GM23338 (cell line): ENCODE measurements around the gene CRB2. TPM values are rescaled to one million over a fixed set of nuclear protein-coding genes. Genes with fewer than 3 reads are reported as not detected.

Source experiments
- ATAC-seq: fragments of 200-7000 bp; cut with Tn5 transposase; 3 replicates; pipeline ENCODE4 v1.9.1; 2020
- DNase-seq: peaks from one replicate; pipeline ENCODE4 v3.0.0-alpha.2; 2015; ENCODE audit warnings: low spot score
- H2AFZ ChIP-seq: fragments of 200-600 bp; sonication (generic); 2 replicates; pipeline ENCODE4 v1.8.0; 2016; ENCODE audit warnings: antibody characterized with exemption, mild to moderate bottlenecking, moderate library complexity
- H3F3A ChIP-seq: fragments of 200-600 bp; sonication (generic); replicated peaks from 2 replicates; pipeline ENCODE4 v1.8.0; 2017; ENCODE audit warnings: antibody characterized with exemption, mixed run types, low read depth
- H3K27ac ChIP-seq: fragments of 200-600 bp; sonication (generic); 2 replicates; pipeline ENCODE4 v1.6.1; 2016; ENCODE audit warnings: low read depth
- H3K27me3 ChIP-seq: fragments of 200-600 bp; sonication (generic); 2 replicates; pipeline ENCODE4 v1.8.0; 2016; ENCODE audit warnings: mild to moderate bottlenecking, mixed run types, moderate library complexity; ENCODE audit not compliant: insufficient read depth
- H3K36me3 ChIP-seq: fragments of 200-600 bp; sonication (generic); 2 replicates; pipeline ENCODE4 v1.8.0; 2016; ENCODE audit warnings: mild to moderate bottlenecking; ENCODE audit not compliant: insufficient read depth
- H3K4me1 ChIP-seq: fragments of 200-600 bp; sonication (generic); 2 replicates; pipeline ENCODE4 v1.8.0; 2016; ENCODE audit warnings: mild to moderate bottlenecking, moderate library complexity; ENCODE audit not compliant: insufficient read depth
- H3K4me2 ChIP-seq: fragments of 200-600 bp; sonication (generic); 2 replicates; pipeline ENCODE4 v1.7.1; 2017; ENCODE audit warnings: mixed run types
- H3K4me3 ChIP-seq: fragments of 200-600 bp; sonication (generic); 2 replicates; pipeline ENCODE4 v1.6.1; 2016; ENCODE audit warnings: mixed run types
- H3K79me2 ChIP-seq: fragments of 200-600 bp; sonication (generic); replicated peaks from 2 replicates; pipeline ENCODE4 v1.8.0; 2017; ENCODE audit warnings: mild to moderate bottlenecking; ENCODE audit not compliant: insufficient read depth
- H3K9me2 ChIP-seq: fragments of 200-600 bp; sonication (generic); 2 replicates; pipeline ENCODE4 v1.8.0; 2017; ENCODE audit not compliant: insufficient read depth
- H4K20me1 ChIP-seq: fragments of 200-600 bp; sonication (generic); replicated peaks from 2 replicates; pipeline ENCODE4 v1.8.0; 2017; ENCODE audit warnings: mild to moderate bottlenecking; ENCODE audit not compliant: insufficient read depth
- H3K27ac Mint-ChIP-seq: 2 replicates; pipeline ENCODE4 v1.8.0; 2020; ENCODE audit warnings: inconsistent platforms, mild to moderate bottlenecking, moderate library complexity, mixed read lengths
- H3K27me3 Mint-ChIP-seq: 3 replicates; pipeline ENCODE4 v1.8.0; 2022; ENCODE audit warnings: low read depth, mild to moderate bottlenecking, moderate library complexity, mixed read lengths, inconsistent platforms; ENCODE audit not compliant: insufficient read depth, poor library complexity
- H3K36me3 Mint-ChIP-seq: 3 replicates; pipeline ENCODE4 v1.8.0; 2021; ENCODE audit warnings: low read depth, mild to moderate bottlenecking, inconsistent platforms, moderate library complexity, mixed read lengths
- H3K4me1 Mint-ChIP-seq: 3 replicates; pipeline ENCODE4 v1.8.0; 2020; ENCODE audit warnings: mild to moderate bottlenecking, inconsistent platforms, mixed read lengths
- H3K4me3 Mint-ChIP-seq: 3 replicates; pipeline ENCODE4 v1.8.0; 2021; ENCODE audit warnings: moderate library complexity, mild to moderate bottlenecking, inconsistent platforms, mixed read lengths
- H3K9me3 Mint-ChIP-seq: 3 replicates; pipeline ENCODE4 v1.8.0; 2020; ENCODE audit warnings: moderate library complexity, mild to moderate bottlenecking, inconsistent platforms, mixed read lengths
- CREB1 ChIP-seq: fragments of 250-450 bp; sonication (Bioruptor Pico); IDR thresholded peaks from 2 replicates; pipeline ENCODE4 v1.5.0; 2020; ENCODE audit warnings: low read depth, mild to moderate bottlenecking, moderate library complexity
- EZH2 ChIP-seq: fragments of 200-600 bp; sonication (generic); IDR thresholded peaks from one replicate; pipeline ENCODE4 v1.8.0; 2017; ENCODE audit warnings: antibody characterized with exemption, mild to moderate bottlenecking, low read depth; ENCODE audit not compliant: unreplicated experiment
- EZH2phosphoT487 ChIP-seq: fragments of 200-600 bp; sonication (generic); IDR thresholded peaks from one replicate; pipeline ENCODE4 v1.8.1; 2018; ENCODE audit warnings: antibody characterized with exemption; ENCODE audit not compliant: unreplicated experiment
- NANOG ChIP-seq: IDR thresholded peaks from 2 replicates; pipeline ENCODE4 v1.6.1; 2016; ENCODE audit warnings: antibody characterized with exemption, borderline replicate concordance
- POLR2AphosphoS5 ChIP-seq: IDR thresholded peaks from 2 replicates; pipeline ENCODE4 v1.6.1; 2016; ENCODE audit warnings: antibody characterized with exemption, low read depth
- ZNF114 ChIP-seq: fragments of 250-450 bp; sonication (Bioruptor Pico); IDR thresholded peaks from 2 replicates; pipeline ENCODE4 v1.5.0; 2020; ENCODE audit warnings: mild to moderate bottlenecking, moderate library complexity
- ZNF331 ChIP-seq: fragments of 250-450 bp; sonication (Bioruptor Pico); IDR thresholded peaks from 2 replicates; pipeline ENCODE4 v1.5.0; 2020; ENCODE audit warnings: low read depth, mild to moderate bottlenecking, moderate library complexity
- polyA plus RNA-seq: library from polyadenylated mRNA; unstranded; fragments of >200 nt; fragmentation: Nextera tagmentation; extraction: Ambion mirVana; gene quantifications from 2 replicates; pipeline ENCODE4 v1.2.1, GENCODE V29; 2016
- total RNA-seq: library from RNA; depleted of rRNA; stranded (reverse); fragments of >200 nt; shearing (Covaris generic); gene quantifications from 2 replicates; pipeline ENCODE4 v1.2.3, GENCODE V29; 2014
- TF ChIP-seq, protein P1 (sequence below): IDR thresholded peaks from one replicate; pipeline ENCODE4 v1.6.1; 2018; ENCODE audit warnings: antibody characterized with exemption; ENCODE audit not compliant: unreplicated experiment
- TF ChIP-seq, protein P2 (sequence below), 2 experiments: fragments of 200-600 bp in 1 of 2; sonication (generic) in 1 of 2; conservative IDR thresholded peaks; 2 replicates each; pipeline versions ENCODE4 v1.5.1 to v1.6.1; 2016 to 2017; ENCODE audit warnings: antibody characterized with exemption in 2 of 2, low read depth in 2 of 2, mild to moderate bottlenecking in 2 of 2, moderate library complexity in 1 of 2
- TF ChIP-seq, protein P3 (sequence below): IDR thresholded peaks from 2 replicates; pipeline ENCODE4 v1.6.1; 2016; ENCODE audit warnings: antibody characterized with exemption

The CRB2 gene
- total and polyA plus RNA-seq, 2 experiments from 2014 or later = 0.34 to 10.2 TPM

GRCh38 chr9:123411191-123411590, 55.2 kb downstream of the CRB2 start:
- DNase-seq = no peak
- Histone ChIP-seq H2AFZ (no peak overlapping the region), H3K4me2 (no peak overlapping the region), H3K79me2 (no peaks in the 10 kb centered on the region), H3F3A (no peaks in the 10 kb centered on the region), H3K27me3 (no peaks in the 10 kb centered on the region), H3K9me2 (no peaks in the 10 kb centered on the region), H3K36me3 (no peaks in the 10 kb centered on the region), H4K20me1 (0 out of 2 replicates have a peak, but pooled peaks cover 2% of the 10 kb centered on the region), H3K4me1 (peaks cover 16% of the 10 kb centered on the region), H3K4me3 (no peak overlapping the region), H3K27ac (no peak overlapping the region)
- peaks cover 26% of the 10 kb centered on the region for H3K4me1 Mint-ChIP-seq
- no peak for TF ChIP-seq EZH2
- no peak for TF ChIP-seq CREB1
- TF ChIP-seq ZNF114 = no peak
- no peak for TF ChIP-seq NANOG
- TF ChIP-seq ZNF331 (CRISPR knock-in tag) = no peak
- H3K4me3 Mint-ChIP-seq = no peak overlapping the region
- no peaks in the 10 kb centered on the region for H3K9me3 Mint-ChIP-seq
- no peak for ATAC-seq
- no peak overlapping the region for H3K27ac Mint-ChIP-seq
- no peaks in the 10 kb centered on the region for H3K36me3 Mint-ChIP-seq
- peaks cover 12% of the 10 kb centered on the region for H3K27me3 Mint-ChIP-seq

GRCh38 chr9:123411636-123412035, 55.6 kb downstream of the CRB2 start:
- H3K4me1 ChIP-seq = peaks cover 15% of the 10 kb centered on the region
- no peaks in the 10 kb centered on the region for H3K27me3 ChIP-seq
- H3K4me2 ChIP-seq = no peak overlapping the region
- H4K20me1 ChIP-seq = 0 out of 2 replicates have a peak, but pooled peaks cover 2% of the 10 kb centered on the region
- H3K79me2 ChIP-seq = no peaks in the 10 kb centered on the region
- Mint-ChIP-seq H3K9me3 (no peaks in the 10 kb centered on the region), H3K4me1 (peaks cover 21% of the 10 kb centered on the region), H3K4me3 (no peak overlapping the region), H3K36me3 (no peaks in the 10 kb centered on the region), H3K27ac (no peak overlapping the region), H3K27me3 (peaks cover 12% of the 10 kb centered on the region)
- DNase-seq (no peak), ATAC-seq (no peak)
- no peaks in the 10 kb centered on the region for H3K9me2 ChIP-seq
- H3K27ac ChIP-seq = no peak overlapping the region
- H2AFZ ChIP-seq = no peak overlapping the region
- H3K4me3 ChIP-seq = no peak overlapping the region
- no peaks in the 10 kb centered on the region; the same call in 1 of the 2 replicates for H3F3A ChIP-seq
- H3K36me3 ChIP-seq = no peaks in the 10 kb centered on the region
- TF ChIP-seq, protein P1, sequence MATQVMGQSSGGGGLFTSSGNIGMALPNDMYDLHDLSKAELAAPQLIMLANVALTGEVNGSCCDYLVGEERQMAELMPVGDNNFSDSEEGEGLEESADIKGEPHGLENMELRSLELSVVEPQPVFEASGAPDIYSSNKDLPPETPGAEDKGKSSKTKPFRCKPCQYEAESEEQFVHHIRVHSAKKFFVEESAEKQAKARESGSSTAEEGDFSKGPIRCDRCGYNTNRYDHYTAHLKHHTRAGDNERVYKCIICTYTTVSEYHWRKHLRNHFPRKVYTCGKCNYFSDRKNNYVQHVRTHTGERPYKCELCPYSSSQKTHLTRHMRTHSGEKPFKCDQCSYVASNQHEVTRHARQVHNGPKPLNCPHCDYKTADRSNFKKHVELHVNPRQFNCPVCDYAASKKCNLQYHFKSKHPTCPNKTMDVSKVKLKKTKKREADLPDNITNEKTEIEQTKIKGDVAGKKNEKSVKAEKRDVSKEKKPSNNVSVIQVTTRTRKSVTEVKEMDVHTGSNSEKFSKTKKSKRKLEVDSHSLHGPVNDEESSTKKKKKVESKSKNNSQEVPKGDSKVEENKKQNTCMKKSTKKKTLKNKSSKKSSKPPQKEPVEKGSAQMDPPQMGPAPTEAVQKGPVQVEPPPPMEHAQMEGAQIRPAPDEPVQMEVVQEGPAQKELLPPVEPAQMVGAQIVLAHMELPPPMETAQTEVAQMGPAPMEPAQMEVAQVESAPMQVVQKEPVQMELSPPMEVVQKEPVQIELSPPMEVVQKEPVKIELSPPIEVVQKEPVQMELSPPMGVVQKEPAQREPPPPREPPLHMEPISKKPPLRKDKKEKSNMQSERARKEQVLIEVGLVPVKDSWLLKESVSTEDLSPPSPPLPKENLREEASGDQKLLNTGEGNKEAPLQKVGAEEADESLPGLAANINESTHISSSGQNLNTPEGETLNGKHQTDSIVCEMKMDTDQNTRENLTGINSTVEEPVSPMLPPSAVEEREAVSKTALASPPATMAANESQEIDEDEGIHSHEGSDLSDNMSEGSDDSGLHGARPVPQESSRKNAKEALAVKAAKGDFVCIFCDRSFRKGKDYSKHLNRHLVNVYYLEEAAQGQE = no peak
- TF ChIP-seq, protein P2, sequence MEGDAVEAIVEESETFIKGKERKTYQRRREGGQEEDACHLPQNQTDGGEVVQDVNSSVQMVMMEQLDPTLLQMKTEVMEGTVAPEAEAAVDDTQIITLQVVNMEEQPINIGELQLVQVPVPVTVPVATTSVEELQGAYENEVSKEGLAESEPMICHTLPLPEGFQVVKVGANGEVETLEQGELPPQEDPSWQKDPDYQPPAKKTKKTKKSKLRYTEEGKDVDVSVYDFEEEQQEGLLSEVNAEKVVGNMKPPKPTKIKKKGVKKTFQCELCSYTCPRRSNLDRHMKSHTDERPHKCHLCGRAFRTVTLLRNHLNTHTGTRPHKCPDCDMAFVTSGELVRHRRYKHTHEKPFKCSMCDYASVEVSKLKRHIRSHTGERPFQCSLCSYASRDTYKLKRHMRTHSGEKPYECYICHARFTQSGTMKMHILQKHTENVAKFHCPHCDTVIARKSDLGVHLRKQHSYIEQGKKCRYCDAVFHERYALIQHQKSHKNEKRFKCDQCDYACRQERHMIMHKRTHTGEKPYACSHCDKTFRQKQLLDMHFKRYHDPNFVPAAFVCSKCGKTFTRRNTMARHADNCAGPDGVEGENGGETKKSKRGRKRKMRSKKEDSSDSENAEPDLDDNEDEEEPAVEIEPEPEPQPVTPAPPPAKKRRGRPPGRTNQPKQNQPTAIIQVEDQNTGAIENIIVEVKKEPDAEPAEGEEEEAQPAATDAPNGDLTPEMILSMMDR (conservative IDR thresholded peaks at IDR 0.05; ENCODE audit: low read depth in 2 of 2) = no peak
- TF ChIP-seq, protein P3, sequence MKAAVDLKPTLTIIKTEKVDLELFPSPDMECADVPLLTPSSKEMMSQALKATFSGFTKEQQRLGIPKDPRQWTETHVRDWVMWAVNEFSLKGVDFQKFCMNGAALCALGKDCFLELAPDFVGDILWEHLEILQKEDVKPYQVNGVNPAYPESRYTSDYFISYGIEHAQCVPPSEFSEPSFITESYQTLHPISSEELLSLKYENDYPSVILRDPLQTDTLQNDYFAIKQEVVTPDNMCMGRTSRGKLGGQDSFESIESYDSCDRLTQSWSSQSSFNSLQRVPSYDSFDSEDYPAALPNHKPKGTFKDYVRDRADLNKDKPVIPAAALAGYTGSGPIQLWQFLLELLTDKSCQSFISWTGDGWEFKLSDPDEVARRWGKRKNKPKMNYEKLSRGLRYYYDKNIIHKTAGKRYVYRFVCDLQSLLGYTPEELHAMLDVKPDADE = no peak
- TF ChIP-seq POLR2AphosphoS5 = no peak
- no peak for TF ChIP-seq EZH2phosphoT487
- TF ChIP-seq EZH2 = no peak
- no peak for TF ChIP-seq CREB1
- TF ChIP-seq NANOG = no peak
